GM12878 (cell line): ENCODE results near the gene FGF14. TPM values are rescaled to one million over a fixed set of nuclear protein-coding genes. Genes with fewer than 3 reads are reported as not detected.

Experiments
- ATAC-seq: fragments of 200-7000 bp; cut with Tn5 transposase; 3 replicates; pipeline ENCODE4 v1.9.1; 2020; ENCODE audit warnings: mild to moderate bottlenecking, moderate library complexity
- BruUV-seq: library from RNA; stranded (reverse); fragments of 400-500 nt; replicated peaks from 2 replicates; lab custom pipeline; 2021; lab: Mats Ljungman, UMichigan
- CTCF ChIA-PET: fragments of 300-600 bp; sonication (Branson Sonifier 250); formaldehyde crosslinking; extraction: SDS; loops from one replicate; lab custom pipeline; 2021; ENCODE audit warnings: inconsistent platforms; lab: Yijun Ruan, JAX
- POLR2A ChIA-PET: fragments of 350-600 bp; formaldehyde crosslinking; extraction: SDS; loops from one replicate; lab custom pipeline; 2021; ENCODE audit warnings: inconsistent platforms; lab: Charles Lee
- RAD21 ChIA-PET: fragments of 300-600 bp; sonication (Branson Sonifier 250); formaldehyde crosslinking; loops from one replicate; lab custom pipeline; 2023; ENCODE audit warnings: antibody characterized with exemption; ENCODE audit not compliant: unreplicated experiment; lab: Charles Lee
- SMC1A ChIA-PET: fragments of 300-600 bp; sonication (Branson Sonifier 250); formaldehyde crosslinking; loops from one replicate; lab custom pipeline; 2023; ENCODE audit not compliant: unreplicated experiment, uncharacterized antibody; lab: Charles Lee
- DNase-seq: peaks from one replicate; pipeline ENCODE4 v3.0.0-alpha.2; 2011; ENCODE audit warnings: low read depth, low spot score
- FAIRE-seq: peaks from 3 replicates; lab custom pipeline; 2011; peaks lifted over from hg19 to GRCh38; lab: Jason Lieb, UNC
- H2AFZ ChIP-seq: 2 replicates; pipeline ENCODE4 v1.6.0; 2011; ENCODE audit warnings: low read depth, low read length, control low read depth; ENCODE audit not compliant: control insufficient read depth
- H3K27ac ChIP-seq: 2 replicates; pipeline ENCODE4 v1.5.1; 2011; ENCODE audit warnings: control low read depth; ENCODE audit not compliant: control insufficient read depth, insufficient read depth
- H3K27me3 ChIP-seq, 2 experiments: replicated peaks in 1 of 2; 2 replicates each; pipeline versions ENCODE4 v1.6.0 to v1.6.1; 2011; ENCODE audit warnings: low read length in 1 of 2; ENCODE audit not compliant: control insufficient read depth in 2 of 2, insufficient read depth in 2 of 2
- H3K36me3 ChIP-seq, 2 experiments: 2 replicates each; pipeline ENCODE4 v1.5.1; 2011; ENCODE audit warnings: low read length in 1 of 2; ENCODE audit not compliant: control insufficient read depth in 2 of 2, insufficient read depth in 2 of 2
- H3K4me1 ChIP-seq: 2 replicates; pipeline ENCODE4 v1.6.1; 2011; ENCODE audit warnings: mild to moderate bottlenecking, low read length, moderate library complexity, mixed read lengths; ENCODE audit not compliant: control insufficient read depth, insufficient read depth
- H3K4me2 ChIP-seq: 2 replicates; pipeline ENCODE4 v1.6.0; 2011; ENCODE audit warnings: control low read depth; ENCODE audit not compliant: control insufficient read depth, insufficient read depth
- H3K4me3 ChIP-seq: fragments of 200-600 bp; sonication (generic); 2 replicates; pipeline ENCODE4 v1.5.1; 2016
- H3K79me2 ChIP-seq: 2 replicates; pipeline ENCODE4 v1.6.0; 2011; ENCODE audit warnings: low read length; ENCODE audit not compliant: control insufficient read depth, insufficient read depth
- H3K9ac ChIP-seq: 2 replicates; pipeline ENCODE4 v1.8.0; 2011; ENCODE audit warnings: low read length, control low read depth, mixed read lengths; ENCODE audit not compliant: control insufficient read depth, insufficient read depth
- H3K9me3 ChIP-seq: replicated peaks from 3 replicates; pipeline ENCODE4 v1.5.1; 2011; ENCODE audit warnings: mild to moderate bottlenecking, low read length; ENCODE audit not compliant: control insufficient read depth, insufficient read depth
- H4K20me1 ChIP-seq: 2 replicates; pipeline ENCODE4 v1.6.0; 2011; ENCODE audit not compliant: control insufficient read depth, insufficient read depth
- ASH2L ChIP-seq: fragments of 300-600, 200-600 bp; sonication (generic); IDR thresholded peaks from 2 replicates; pipeline ENCODE4 v1.6.1; 2017; ENCODE audit warnings: low read depth, mild to moderate bottlenecking, borderline replicate concordance
- HDAC6 ChIP-seq: fragments of 200-600 bp; sonication (generic); IDR thresholded peaks from one replicate; pipeline ENCODE4 v1.8.0; 2017; ENCODE audit warnings: antibody characterized with exemption; ENCODE audit not compliant: unreplicated experiment
- JUNB ChIP-seq: IDR thresholded peaks from 2 replicates; pipeline ENCODE4 v1.6.1; 2016; ENCODE audit warnings: antibody characterized with exemption, mild to moderate bottlenecking
- LARP7 ChIP-seq: fragments of 450-650 bp; IDR thresholded peaks from 2 replicates; pipeline ENCODE4 v1.6.1; 2017; ENCODE audit warnings: mild to moderate bottlenecking
- PAX5 ChIP-seq: IDR thresholded peaks from 2 replicates; pipeline ENCODE4 v1.6.1; 2011; ENCODE audit warnings: low read depth, low read length, borderline replicate concordance
- PML ChIP-seq: IDR thresholded peaks from 2 replicates; pipeline ENCODE4 v1.6.1; 2012; ENCODE audit warnings: low read length, inconsistent platforms
- POLR2AphosphoS5 ChIP-seq: IDR thresholded peaks from 2 replicates; pipeline ENCODE4 v1.6.1; 2011; ENCODE audit warnings: mild to moderate bottlenecking, low read length, inconsistent platforms
- SUZ12 ChIP-seq: fragments of 200-600 bp; sonication (generic); IDR thresholded peaks from one replicate; pipeline ENCODE4 v1.6.1; 2018; ENCODE audit warnings: antibody characterized with exemption, mild to moderate bottlenecking; ENCODE audit not compliant: unreplicated experiment
- WRNIP1 ChIP-seq: IDR thresholded peaks from 2 replicates; pipeline ENCODE4 v1.6.1; 2011; ENCODE audit warnings: low read depth, low read length, improper control_type of control experiment, borderline replicate concordance
- ZBED1 ChIP-seq: IDR thresholded peaks from 2 replicates; pipeline ENCODE4 v1.6.1; 2016; ENCODE audit warnings: borderline replicate concordance
- ZNF384 ChIP-seq: IDR thresholded peaks from 2 replicates; pipeline ENCODE4 v1.6.1; 2012; ENCODE audit warnings: low read depth, mild to moderate bottlenecking, low read length, improper control_type of control experiment, borderline replicate concordance
- in situ Hi-C: fragments of 300-500 bp; cut with MboI; formaldehyde crosslinking; loops from 9 replicates; pipeline ENCODE4 v1.14.3; 2018; ENCODE audit warnings: mixed read lengths
- intact Hi-C: fragments of 100-400 bp; cut with micrococcal nuclease; formaldehyde crosslinking; loops from one replicate; pipeline ENCODE4 v1.14.2; 2022; ENCODE audit not compliant: unreplicated experiment
- polyA plus RNA-seq, 11 experiments: library from polyadenylated mRNA; depleted of rRNA in 4 of 11; unstranded in 6 of 11; stranded (reverse) in 5 of 11; fragments of >200 nt; fragmentation: Nextera tagmentation in 4 of 11; fragmentation: Illumina TruSeq in 1 of 11; extraction: Ambion mirVana in 4 of 11; extraction: Trizol in 1 of 11; gene quantifications; 1 replicate in 1 of 11; 2 replicates in 10 of 11; pipeline versions ENCODE4 v1.2.1 to v1.2.3, GENCODE V29; 2011 to 2016; ENCODE audit warnings: inconsistent platforms in 2 of 11, missing spikeins in 2 of 11, low read depth in 1 of 11
- total RNA-seq, 4 experiments: library from RNA; depleted of rRNA in 3 of 4; stranded (reverse); fragments of >200 nt in 3 of 4; fragmentation: Illumina TruSeq in 1 of 4; extraction: Trizol in 1 of 4; gene quantifications; 2 replicates each; pipeline versions ENCODE4 v1.2.1 to v1.2.3, GENCODE V29; 2013 to 2021
- TF ChIP-seq, protein P1 (sequence below): fragments of 450-650 bp; IDR thresholded peaks from 2 replicates; pipeline ENCODE4 v1.6.1; 2017; ENCODE audit warnings: antibody characterized with exemption, mild to moderate bottlenecking, moderate library complexity

Gene FGF14
- total and polyA plus RNA-seq, 10 of the 15 experiments (the other 5 are each of a cell fraction or from before 2014, with no cell fraction given): under 0.01 to 0.44 (median 0.04) TPM

DNA sequence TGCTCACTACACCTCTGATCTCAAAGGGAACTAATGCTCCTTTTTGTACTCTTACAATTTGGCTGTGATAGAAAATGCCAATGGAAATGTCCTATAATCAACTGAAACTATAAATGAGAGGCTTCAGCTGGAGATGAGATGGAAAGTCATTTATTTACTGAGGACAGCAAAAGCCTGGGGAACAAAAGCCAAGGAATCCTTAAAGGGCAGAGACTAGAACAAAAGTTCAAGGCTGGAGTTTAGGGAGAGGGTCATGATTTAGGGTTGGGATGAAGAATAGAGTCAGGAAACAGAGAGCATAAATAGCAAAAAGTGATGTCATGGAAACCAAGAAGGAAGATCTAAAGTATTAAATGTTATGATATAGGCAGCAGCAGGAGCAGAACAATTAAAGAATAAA lies 401.1 kb downstream of the FGF14 start:
- TF ChIP-seq WRNIP1: no peak
- TF ChIP-seq POLR2AphosphoS5: no peak
- TF ChIP-seq PML: no peak
- TF ChIP-seq HDAC6: no peak
- TF ChIP-seq, protein P1, sequence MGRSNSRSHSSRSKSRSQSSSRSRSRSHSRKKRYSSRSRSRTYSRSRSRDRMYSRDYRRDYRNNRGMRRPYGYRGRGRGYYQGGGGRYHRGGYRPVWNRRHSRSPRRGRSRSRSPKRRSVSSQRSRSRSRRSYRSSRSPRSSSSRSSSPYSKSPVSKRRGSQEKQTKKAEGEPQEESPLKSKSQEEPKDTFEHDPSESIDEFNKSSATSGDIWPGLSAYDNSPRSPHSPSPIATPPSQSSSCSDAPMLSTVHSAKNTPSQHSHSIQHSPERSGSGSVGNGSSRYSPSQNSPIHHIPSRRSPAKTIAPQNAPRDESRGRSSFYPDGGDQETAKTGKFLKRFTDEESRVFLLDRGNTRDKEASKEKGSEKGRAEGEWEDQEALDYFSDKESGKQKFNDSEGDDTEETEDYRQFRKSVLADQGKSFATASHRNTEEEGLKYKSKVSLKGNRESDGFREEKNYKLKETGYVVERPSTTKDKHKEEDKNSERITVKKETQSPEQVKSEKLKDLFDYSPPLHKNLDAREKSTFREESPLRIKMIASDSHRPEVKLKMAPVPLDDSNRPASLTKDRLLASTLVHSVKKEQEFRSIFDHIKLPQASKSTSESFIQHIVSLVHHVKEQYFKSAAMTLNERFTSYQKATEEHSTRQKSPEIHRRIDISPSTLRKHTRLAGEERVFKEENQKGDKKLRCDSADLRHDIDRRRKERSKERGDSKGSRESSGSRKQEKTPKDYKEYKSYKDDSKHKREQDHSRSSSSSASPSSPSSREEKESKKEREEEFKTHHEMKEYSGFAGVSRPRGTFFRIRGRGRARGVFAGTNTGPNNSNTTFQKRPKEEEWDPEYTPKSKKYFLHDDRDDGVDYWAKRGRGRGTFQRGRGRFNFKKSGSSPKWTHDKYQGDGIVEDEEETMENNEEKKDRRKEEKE: no peak
- TF ChIP-seq LARP7: no peak
- no peak for TF ChIP-seq JUNB
- TF ChIP-seq SUZ12: no peak
- no peak for TF ChIP-seq PAX5
- no peak for TF ChIP-seq ASH2L
- no peak for TF ChIP-seq ZNF384
- TF ChIP-seq ZBED1: no peak
- TF ChIP-seq, all 136 proteins: peak for 0
- Histone ChIP-seq H4K20me1 (no peaks in the 10 kb centered on the region), H3K36me3 (no peaks in the 10 kb centered on the region), H3K9ac (no peak overlapping the region), H3K9me3 (no peaks in the 10 kb centered on the region), H3K4me1 (no peaks in the 10 kb centered on the region), H3K79me2 (no peaks in the 10 kb centered on the region), H3K27ac (no peak overlapping the region), H3K27me3 (no peaks in the 10 kb centered on the region), H3K4me2 (no peak overlapping the region), H3K4me3 (no peak overlapping the region), H2AFZ (no peak overlapping the region)
- BruUV-seq: no TSS peak
- intact Hi-C loops (no loop called here), in situ Hi-C loops (no loop called here)
- ChIA-PET RAD21 (no interaction called here), POLR2A (no interaction called here), SMC1A (no interaction called here), CTCF (no interaction called here)
- FAIRE-seq (no peak), DNase-seq (no peak), ATAC-seq (no peak)
